Neural crest cell (in vitro differentiated cells): ENCODE measurements around the gene HM13. TPM values are rescaled to one million over a fixed set of nuclear protein-coding genes. Genes with fewer than 3 reads are reported as not detected.
A peak's percentile ranks its signal among the peaks of the same experiment; 100 is the strongest.

ENCODE experiments used
- DNase-seq: peaks from one replicate; pipeline ENCODE4 v3.0.0; 2021; ENCODE audit warnings: low read depth, mixed read lengths, low spot score
- H3K27ac Mint-ChIP-seq: one replicate; pipeline ENCODE4 v1.8.0; 2021; ENCODE audit warnings: mild to moderate bottlenecking, mixed read lengths; ENCODE audit not compliant: unreplicated experiment
- H3K27me3 Mint-ChIP-seq: 2 replicates; pipeline ENCODE4 v1.8.0; 2021; ENCODE audit warnings: low read depth, mild to moderate bottlenecking, mixed read lengths
- H3K36me3 Mint-ChIP-seq: 2 replicates; pipeline ENCODE4 v1.8.0; 2021; ENCODE audit warnings: low read depth, mild to moderate bottlenecking, mixed read lengths
- H3K4me1 Mint-ChIP-seq: 2 replicates; pipeline ENCODE4 v1.8.0; 2021; ENCODE audit warnings: mixed read lengths
- H3K4me3 Mint-ChIP-seq: one replicate; pipeline ENCODE4 v1.8.0; 2021; ENCODE audit warnings: mild to moderate bottlenecking, mixed read lengths
- H3K9me3 Mint-ChIP-seq: 2 replicates; pipeline ENCODE4 v1.8.0; 2021; ENCODE audit warnings: mixed read lengths
- CTCF ChIP-seq: fragments of 200-600 bp; sonication (generic); conservative IDR thresholded peaks from 2 replicates; pipeline ENCODE4 v1.5.0; 2021; ENCODE audit warnings: antibody characterized with exemption, mild to moderate bottlenecking
- total RNA-seq: library from RNA; stranded (reverse); gene quantifications from 2 replicates; pipeline ENCODE4 v1.2.1, GENCODE V29; 2021

The HM13 gene
- total RNA-seq, 1 donor from 2014 or later = 179 TPM

GRCh38 chr20:31581391-31581790 is 67.1 kb downstream of the HM13 start:
- Mint-ChIP-seq H3K36me3 (no peaks in the 10 kb centered on the region), H3K9me3 (no peaks in the 10 kb centered on the region), H3K27ac (peak overlapping the region; percentile 95), H3K27me3 (peaks cover 10% of the 10 kb centered on the region), H3K4me1 (peaks cover 25% of the 10 kb centered on the region), H3K4me3 (no peak overlapping the region)
- no peak for TF ChIP-seq CTCF
- DNase-seq = no peak

GRCh38 chr20:31587545-31588389 is 73.5 kb downstream of the HM13 start:
- Mint-ChIP-seq H3K4me1 (peaks cover 25% of the 10 kb centered on the region), H3K27me3 (peaks cover 27% of the 10 kb centered on the region), H3K9me3 (no peaks in the 10 kb centered on the region)

GRCh38 chr20:31590717-31591225 is 76.5 kb downstream of the HM13 start:
- H3K36me3 Mint-ChIP-seq = no peaks in the 10 kb centered on the region
- no peak overlapping the region for H3K27ac Mint-ChIP-seq
- no peak overlapping the region for H3K4me3 Mint-ChIP-seq
- no peak for TF ChIP-seq CTCF
- no peaks in the 10 kb centered on the region for H3K9me3 Mint-ChIP-seq
- peaks cover 36% of the 10 kb centered on the region for H3K4me1 Mint-ChIP-seq
- peaks cover 22% of the 10 kb centered on the region for H3K27me3 Mint-ChIP-seq
- DNase-seq = no peak

More at GRCh38 chr20:31587545-31588389, 73.5 kb downstream of the HM13 start:
- Mint-ChIP-seq H3K4me3 (peak overlapping the region; percentile 72), H3K36me3 (no peaks in the 10 kb centered on the region), H3K27ac (no peak overlapping the region)
- no peak for TF ChIP-seq CTCF
- DNase-seq = no peak

GRCh38 chr20:31593221-31594001 is 79.2 kb downstream of the HM13 start:
- Mint-ChIP-seq H3K27me3 (peaks cover 5% of the 10 kb centered on the region), H3K27ac (no peak overlapping the region), H3K4me1 (peaks cover 36% of the 10 kb centered on the region), H3K36me3 (no peaks in the 10 kb centered on the region), H3K9me3 (no peaks in the 10 kb centered on the region), H3K4me3 (no peak overlapping the region)
- TF ChIP-seq CTCF = no peak
- DNase-seq = no peak

- DNase-seq = no peak
- no peak for TF ChIP-seq CTCF
- Mint-ChIP-seq H3K9me3 (no peaks in the 10 kb centered on the region), H3K4me1 (peaks cover 29% of the 10 kb centered on the region), H3K27me3 (no peaks in the 10 kb centered on the region), H3K36me3 (no peaks in the 10 kb centered on the region), H3K27ac (no peak overlapping the region), H3K4me3 (no peak overlapping the region)
Observed at GRCh38 chr20:31594002-31594557, 79.8 kb downstream of the HM13 start.
